SKM-1 treated with dmso at 0.1 percent for 144 hours (cell line): ENCODE results near the gene TMPRSS9.
"Not testable (repeated sequence)": the region's sequence is repeated elsewhere in the genome, so short reads cannot be mapped to it uniquely, and the experiment has no call there.

Source experiments
- DNase-seq: peaks from one replicate; lab custom pipeline; 2025; ENCODE audit not compliant: unreplicated experiment; lab: John Stamatoyannopoulos, UW

The TMPRSS9 gene

DNA sequence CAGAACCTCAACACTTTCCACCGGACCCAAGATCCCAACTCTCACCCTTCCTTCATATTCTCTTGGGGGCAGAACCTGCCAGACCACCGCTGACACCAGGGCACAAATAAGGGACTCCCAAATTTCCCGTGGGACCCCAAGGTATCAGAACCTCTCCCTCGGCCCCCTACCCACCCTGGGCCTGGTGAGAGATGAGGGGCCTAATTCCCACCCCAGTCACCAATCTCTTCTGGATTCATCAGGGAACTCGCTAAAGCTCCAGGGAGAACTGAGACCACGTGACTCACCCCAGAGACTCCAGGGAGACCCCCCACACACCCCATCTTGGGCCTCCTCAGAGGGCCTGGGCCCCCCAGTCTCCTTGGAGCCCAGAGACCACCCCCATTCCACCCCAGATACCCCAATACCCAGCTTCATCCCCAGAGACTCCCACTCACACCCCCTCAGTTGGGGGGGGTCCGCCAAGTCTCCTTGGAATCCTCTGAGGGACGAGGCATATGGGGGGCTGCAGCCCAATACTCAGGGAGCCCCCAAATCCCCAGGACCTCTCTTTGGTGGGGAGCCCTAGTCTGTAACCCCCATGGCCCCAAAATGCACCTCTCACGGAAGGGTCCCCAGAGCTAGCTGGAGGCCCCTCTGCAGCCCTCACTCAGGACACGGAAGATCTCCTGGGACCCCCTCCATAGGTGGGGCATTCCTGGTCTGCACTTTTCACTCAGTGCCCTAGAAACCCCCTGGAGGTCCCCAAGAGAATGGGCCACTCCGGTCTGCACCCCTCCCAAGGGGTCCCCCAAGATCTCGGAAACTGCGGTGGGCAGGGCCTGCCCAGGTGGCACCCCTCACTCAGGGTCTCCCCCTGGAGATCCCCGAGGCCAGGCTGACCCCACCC is 95.1 kb downstream of the TMPRSS9 start:
- DNase-seq, result no peak

DNA sequence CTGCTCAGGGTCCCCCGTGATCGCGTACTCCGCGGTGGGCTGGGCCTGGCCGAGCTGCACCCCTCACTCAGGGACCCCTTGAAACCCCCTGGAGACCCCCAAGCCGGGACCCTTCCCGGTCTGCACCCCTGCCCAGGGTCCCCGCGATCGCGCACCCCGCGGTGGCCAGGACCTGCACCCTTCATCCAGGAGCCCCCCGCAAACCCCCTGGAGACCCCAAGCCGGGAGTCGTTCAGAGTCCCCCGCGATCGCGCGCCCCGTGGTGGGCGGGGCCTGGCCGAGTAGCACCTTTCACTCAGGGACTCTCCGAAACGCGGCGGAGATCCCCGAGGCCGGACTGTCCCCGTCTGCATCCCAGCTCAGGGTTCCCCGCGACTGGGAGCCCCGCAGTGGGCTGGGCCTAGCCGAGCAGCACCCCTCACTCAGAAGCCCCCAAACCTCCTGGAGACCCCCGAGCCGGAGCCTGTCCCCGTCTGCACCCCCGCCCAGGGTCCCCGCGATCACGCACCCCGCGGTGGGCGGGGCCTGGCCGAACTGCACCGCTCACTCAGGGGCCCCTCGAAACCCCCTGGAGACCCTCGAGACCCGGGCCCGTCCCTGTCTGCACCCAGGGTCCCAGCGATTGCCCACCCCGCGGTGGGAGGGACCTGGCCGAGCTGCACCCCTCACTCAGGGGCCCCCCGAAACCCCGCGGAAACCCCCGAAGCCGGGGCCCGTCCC is 95.9 kb downstream of the TMPRSS9 start:
- DNase-seq, result no peak

DNA sequence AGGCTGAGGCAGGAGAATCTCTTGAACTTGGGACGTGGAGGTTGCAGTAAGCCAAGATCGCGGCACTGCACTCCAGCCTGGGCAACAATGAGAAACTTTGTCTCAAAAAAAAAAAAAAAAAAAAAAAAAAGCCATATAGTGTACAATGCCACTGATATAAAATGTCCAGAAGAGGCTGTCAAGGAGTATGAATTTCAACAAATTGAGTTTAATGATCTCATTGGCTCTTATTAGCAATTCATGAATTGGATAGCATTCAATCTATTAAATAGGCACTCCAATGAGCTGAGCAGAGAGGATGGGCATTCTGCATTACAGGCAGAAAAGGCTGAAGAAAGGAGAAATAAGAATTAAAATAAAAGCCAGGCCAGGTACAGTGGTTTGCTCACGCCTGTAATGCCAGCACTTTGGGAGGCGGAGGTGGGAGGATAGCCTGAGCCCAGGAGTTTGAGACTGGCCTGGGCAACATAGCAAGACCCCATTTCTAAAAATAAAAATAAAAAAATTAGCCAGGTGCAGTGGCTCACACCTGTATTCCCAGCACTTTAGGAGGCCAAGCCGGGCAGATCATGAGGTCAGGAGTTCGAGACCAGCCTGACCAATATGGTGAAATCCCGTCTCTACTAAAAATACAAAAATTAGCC is 97.5 kb downstream of the TMPRSS9 start:
- no peak for DNase-seq

DNA sequence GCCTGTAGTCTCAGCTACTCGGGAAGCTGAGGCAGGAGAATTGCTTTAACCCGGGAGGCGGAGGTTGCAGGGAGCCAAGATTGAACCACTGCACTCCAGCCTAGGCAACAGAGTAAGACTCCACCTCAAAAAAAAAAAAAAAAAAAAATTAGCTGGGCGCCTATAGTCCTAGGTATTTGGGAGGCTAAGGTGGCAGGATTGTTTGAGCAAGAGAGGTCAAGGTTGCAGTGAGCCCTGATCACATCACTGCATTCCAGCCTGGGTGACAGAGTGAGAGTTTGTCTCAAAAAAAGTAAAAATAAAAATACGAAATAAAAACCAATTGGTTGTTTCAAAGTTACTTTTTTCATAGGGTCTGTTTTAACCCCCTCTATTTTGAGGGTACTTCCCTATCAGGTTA is 98.0 kb downstream of the TMPRSS9 start:
- DNase-seq, result no peak

DNA sequence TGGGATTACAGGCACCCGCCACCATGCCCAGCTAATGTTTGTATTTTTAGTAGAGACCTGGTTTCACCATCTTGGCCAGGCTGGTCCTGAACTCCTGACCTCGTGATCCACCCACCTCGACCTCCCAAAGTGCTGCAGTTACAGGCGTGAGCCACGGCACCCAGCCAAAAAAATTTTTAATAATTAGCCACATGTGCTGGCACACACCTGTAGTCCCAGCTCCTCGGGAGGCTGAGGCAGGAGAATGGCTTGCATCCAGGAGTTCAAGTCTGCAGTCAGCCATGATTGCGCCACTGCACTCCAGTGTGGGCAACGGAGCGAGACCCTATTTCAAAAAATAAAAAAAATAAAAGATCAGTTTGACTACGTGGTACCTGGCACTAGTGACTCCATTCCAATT is 98.7 kb downstream of the TMPRSS9 start:
- not testable (repeated sequence) for DNase-seq

DNA sequence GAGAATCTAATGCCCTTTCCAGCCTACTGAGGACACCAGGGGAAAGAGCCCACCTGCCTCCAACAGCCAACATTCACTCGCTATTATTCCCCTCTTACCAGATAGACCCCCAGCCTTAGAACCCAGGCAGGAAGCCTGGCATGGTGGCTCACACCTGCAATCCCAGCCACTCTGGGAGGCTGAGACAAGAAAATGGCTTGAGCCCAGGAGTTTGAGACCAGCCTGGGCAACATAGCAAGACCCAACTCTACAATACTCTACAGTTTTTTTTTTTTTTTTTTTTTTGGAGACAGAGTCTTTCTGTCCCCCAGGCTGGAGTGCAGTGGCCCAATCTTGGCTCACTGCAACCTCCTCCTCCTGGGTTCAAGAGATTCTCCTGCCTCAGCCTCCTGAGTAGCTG is 100.2 kb downstream of the TMPRSS9 start:
- no peak for DNase-seq

DNA sequence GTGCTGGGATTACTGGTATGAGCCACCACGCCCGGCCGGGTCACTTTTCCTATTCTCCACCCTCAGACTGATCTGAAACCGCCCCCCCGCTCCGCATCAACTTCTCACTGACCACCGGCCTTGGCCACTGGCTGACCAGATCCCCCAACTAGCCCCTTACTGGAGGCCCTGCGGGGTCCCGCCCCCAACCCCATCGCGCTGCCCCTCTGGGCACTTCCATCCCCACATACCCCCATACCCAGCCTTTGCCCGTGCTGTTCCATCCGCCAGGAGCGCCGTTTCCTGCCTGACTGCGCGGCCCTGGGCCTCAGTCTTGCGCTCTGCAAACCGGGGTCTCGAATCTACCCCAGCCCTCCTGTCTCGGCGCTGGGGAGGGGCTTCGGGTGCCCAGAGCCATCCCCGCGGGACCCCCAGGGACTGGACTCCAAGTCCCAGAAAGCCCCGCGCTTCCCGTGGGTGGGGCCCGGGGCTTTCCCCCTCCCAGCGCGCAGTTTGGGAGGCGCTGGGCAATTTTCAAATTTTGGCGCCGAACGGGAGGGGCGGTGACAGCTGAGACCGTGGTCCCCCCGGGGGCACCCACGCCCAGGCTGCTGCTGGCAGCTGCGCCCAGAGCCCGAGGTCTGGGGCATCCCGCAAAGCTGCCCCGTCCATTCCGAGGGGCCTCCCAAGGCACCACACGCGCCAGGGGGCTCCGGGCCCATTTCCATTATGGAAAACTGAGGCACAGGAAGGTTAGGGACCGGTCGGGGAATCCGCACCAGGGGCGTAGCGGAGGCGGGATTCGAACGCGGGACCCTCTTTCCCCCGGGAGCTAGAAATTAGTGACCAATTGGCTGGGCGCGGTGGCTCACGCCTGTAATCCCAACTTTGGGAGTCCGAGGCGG is 101.9 kb downstream of the TMPRSS9 start:
- DNase-seq, result no peak

DNA sequence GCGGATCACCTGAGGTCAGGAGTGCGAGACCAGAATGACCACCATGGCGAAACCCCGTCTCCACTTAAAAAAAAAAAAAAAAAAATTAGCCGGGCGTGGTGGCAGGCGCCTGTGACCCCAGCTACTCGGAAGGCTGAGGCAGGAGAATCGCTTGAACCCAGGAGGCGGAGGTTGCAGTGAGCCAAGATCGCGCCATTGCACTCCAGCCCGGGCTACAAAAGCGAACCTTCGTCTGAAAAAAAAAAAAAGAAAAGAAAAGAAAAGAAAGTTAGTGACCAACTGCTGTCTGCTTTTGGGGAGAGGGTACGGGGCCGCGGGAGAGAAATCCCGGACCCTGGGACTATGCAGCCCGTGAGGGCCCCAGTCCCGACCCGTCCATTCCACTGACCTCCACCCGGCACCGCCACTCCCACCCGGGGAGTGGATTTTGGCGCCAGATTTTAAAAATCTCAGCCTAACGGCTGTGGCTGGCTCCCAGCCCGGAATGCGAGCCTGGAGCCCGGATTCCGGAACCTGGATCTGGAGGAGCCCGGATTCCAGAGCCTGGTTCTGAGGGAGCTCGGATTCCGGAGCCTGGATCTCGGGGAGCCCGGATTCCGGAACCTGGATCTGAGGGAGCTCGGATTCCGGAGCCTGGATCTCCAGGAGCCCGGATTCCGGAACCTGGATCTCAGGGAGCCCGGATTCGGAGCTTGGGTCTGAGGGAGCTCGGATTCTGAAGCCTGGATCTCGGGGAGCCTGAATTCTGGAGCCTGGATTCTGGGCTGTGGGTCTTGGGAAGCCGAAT is 102.8 kb downstream of the TMPRSS9 start:
- no peak for DNase-seq

DNA sequence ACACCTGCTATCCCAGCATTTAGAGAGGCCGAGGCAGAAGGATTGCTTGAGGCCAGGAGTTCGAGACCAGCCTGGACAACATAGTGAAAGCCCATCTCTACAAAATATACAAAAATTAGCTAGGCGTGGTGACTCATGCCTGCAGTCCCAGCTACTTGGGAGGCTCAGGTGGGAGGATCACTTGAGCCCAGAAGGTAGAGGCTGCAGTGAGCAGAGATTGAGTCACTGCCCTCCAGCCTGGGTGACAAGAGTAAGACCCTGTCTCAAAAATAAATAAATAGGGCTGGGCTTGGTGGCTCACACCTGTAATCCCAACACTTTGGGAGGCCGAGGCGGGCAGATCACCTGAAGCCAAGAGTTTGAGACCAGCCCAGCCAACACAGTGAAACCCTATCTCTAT is 103.6 kb downstream of the TMPRSS9 start:
- not testable (repeated sequence) for DNase-seq

DNA sequence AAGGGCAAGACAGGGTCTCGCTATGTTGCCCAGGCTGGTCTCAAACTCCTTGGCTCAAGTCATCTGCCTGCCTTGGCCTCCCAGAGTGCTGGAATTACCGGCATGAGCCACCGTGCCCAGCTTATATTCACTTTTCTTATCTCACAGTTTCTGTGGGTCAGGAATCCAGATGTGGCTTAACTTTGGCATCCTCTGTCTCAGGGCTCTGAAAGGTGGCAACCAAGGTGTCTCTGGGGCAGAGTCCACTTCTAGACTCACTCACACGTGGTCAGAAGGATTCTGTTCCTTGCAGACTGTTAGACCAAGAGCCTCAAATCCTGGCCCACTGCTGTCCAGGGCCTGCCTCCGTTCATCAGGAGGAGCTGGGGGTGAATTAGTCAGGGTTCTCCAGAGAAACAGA is 104.3 kb downstream of the TMPRSS9 start:
- DNase-seq, result no peak

DNA sequence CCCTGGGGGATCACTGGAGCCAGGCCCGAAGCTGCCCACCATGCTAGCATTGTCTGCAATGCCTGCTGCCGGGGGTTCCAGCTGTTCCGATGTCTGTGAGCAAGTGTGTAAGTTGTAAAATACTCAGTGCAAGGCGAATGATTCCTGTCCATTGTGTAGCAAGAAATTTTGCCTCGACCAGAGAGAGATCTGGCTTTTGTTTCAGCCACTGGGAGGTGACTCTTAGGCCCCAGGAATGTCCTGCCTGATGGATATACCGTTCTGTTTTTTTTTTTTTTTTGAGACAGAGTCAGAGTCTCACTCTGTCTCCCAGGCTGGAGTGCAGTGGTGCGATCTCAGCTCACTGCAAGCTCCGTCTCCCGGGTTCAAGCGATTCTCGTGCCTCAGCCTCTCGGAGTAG is 108.5 kb downstream of the TMPRSS9 start:
- no peak for DNase-seq

DNA sequence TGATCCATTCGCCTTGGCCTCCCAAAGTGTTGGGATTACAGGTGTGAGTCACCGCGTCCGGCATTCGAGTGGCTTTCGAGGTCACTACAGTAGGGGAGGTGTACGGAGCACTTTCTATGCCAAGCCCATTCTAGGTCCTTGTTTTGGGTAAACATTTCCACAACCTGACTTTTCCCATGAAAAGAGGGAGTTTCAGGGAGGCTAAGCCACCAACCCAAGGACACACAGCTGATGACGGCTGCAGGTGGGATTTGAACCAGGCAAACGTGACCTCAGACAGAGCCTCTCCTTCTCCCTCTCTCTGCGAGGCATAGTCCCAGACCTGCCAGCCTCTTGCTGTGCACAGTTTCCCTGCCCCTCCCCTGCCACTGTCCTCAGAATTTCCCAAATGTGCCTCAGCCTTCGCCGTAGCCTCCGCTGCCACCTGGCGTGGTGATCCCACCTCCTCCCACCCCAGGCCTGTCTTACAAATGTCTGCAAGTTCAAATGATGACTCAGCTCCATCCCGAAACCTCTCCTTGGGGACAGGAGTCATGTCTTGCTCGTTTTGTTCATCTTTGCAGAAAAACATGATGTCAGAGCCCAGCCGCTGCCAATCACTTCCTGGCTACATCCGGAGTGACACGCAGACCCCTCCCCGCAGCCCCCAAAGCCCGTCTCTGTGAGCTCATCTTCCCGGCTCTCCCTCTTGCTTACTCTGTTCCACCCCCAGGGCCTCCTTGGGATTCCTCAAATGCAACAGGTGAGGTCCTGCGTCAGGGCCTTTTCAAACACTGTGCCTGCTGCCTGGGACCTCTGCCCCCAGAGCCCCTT is 109.2 kb downstream of the TMPRSS9 start:
- no peak for DNase-seq

DNA sequence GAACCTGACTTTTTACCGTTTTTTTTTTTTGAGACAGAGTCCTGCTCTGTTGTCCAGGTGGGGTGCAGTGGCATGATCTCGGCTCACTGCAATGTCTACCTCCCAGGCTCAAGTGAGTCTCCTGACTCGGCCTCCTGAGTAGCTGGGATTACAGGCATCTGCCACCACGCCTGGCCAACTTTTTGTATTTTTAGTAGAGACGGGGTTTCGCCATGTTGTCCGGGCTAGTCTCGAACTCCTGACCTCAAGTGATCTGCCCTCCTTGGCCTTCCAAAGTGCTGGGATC is 109.8 kb downstream of the TMPRSS9 start:
- DNase-seq, result not testable (repeated sequence)

DNA sequence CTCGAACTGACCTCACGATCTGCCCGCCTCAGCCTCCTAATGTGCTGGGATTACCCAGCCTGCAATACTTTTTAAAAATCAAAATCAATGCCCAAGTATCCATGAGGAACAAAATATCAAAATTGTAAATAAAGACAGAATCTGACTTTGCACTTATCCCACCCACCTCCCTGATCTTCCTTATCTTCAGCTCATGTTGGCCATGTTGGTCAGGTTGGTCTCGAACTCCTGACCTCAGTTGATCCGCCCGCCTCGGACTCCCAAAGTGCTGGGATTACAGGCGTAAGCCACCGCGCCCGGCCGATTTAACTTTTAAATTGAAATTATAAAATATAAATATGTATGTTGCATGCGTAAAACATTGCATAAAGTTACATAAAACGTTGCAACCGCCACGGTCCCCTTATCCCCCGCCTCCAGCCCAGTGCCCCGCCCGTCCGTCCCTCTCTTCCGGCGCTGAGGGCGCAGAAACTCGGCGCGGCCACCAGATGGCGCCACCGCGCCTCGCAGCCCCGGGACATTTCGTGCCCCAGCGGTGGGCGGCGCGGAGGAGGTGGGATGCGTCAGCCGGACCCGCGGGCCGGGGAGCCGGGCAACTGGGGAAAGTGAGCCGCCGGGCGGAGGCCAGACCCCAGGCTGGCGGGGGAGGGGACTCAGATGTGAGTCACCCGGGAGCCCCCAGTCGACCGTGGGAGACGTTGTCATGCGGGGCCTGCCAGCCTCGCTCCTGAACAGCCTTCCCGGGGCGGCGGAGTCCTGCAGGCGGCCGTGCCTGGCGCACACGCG is 114.4 kb downstream of the TMPRSS9 start:
- DNase-seq, result peak; percentile 55

DNA sequence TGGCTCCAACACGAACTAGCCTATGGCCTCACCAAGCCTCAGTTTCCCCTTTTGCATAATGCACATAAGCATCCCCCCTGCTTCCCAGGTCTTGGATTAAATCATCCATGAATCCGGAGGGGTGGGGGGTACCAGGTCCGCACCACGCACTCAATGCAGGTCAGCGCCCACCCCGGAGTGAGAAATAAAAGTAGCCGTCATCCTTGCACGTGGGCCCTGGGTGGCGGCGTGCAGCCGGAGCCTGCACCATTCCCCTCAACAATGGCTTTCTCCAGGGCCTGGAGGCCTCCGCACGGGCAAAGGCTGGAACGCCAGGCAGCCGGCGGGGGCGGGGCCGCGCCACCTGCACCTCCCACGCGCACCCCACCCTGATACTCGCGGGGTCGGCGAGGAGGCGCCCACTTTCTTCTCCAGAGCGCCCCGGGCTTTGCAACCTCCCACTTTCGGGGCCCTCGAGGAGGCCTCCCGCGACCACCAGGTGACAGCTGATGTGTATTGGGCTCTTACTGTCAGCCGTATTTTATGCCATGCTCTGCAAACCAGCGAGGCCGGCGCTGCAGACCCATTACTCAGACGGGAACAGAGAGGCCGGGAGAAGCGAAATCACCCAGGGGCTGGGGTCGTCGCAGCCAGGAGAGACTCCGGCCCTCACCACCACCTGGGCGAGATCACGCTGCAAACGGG is 115.1 kb downstream of the TMPRSS9 start:
- DNase-seq, result no peak
